GM18873 (cell line): ENCODE measurements around the gene PRDX2.

Experiments used
- ATAC-seq: cut with Tn5 transposase; IDR thresholded peaks from one replicate; pipeline ENCODE4 v1.9.1; 2021; ENCODE audit warnings: mild to moderate bottlenecking, moderate library complexity, moderate number of reproducible peaks; ENCODE audit not compliant: unreplicated experiment, low FRiP score

PRDX2 gene

GRCh38 chr19:12783291-12783848, 18.2 kb downstream of the PRDX2 start:
- ATAC-seq: no peak

- ATAC-seq: no peak
Measured at GRCh38 chr19:12782424-12783290, 18.9 kb downstream of the PRDX2 start.

DNA sequence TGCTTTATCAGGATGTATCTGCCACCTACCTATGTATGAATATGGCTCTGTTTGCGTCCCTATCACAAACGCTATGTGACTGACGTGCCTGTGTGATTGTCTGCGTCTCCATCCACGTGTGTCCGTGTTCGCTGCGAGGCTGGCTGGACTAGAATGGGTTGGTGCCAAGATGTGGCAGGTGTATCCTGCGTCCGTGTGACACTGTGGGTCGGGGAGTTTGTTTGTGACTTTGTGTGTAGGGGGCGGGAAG, 19.5 kb downstream of the PRDX2 start:
- no peak for ATAC-seq

DNA sequence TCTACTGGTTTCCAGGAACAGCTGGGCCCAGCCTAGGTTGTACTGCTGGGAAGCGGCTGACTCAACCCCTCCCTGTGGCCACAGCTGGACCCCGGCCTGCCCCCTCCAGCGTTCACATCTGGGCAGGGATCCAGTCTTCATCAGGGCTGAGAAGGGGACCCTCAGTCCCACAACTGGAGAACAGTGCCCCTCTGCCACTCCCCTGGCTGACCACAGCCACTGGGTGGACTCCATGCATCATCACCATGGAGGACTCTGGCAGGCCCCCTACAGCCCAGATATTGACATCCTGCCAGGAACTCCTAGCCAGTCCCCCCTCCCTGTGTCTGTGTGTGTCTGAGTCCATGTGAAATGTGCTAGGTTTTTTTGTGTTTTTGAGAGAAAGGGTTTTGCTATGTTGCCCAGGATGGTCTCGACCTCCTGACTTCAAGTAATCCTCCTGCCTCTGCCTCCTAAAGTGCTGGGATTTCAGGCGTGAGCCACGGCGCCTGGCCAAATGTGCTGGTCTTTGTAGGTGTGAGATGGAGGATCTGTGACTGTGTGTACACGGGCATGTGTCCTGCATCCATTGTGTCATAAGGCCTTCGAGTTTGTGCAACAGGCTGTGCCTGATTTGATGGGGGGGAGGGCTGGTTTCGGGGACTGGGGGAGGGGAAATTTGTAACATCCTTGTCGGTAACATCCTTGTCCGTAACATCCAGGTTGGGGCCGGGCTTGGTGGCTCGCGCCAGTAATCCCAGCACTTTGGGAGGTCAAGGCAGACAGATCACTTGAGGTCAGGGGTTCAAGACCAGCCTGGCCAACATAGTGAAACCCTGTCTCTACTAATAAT, 22.2 kb downstream of the PRDX2 start:
- ATAC-seq: no peak

- no peak for ATAC-seq
Measured at GRCh38 chr19:12778905-12779161, 22.8 kb downstream of the PRDX2 start.

DNA sequence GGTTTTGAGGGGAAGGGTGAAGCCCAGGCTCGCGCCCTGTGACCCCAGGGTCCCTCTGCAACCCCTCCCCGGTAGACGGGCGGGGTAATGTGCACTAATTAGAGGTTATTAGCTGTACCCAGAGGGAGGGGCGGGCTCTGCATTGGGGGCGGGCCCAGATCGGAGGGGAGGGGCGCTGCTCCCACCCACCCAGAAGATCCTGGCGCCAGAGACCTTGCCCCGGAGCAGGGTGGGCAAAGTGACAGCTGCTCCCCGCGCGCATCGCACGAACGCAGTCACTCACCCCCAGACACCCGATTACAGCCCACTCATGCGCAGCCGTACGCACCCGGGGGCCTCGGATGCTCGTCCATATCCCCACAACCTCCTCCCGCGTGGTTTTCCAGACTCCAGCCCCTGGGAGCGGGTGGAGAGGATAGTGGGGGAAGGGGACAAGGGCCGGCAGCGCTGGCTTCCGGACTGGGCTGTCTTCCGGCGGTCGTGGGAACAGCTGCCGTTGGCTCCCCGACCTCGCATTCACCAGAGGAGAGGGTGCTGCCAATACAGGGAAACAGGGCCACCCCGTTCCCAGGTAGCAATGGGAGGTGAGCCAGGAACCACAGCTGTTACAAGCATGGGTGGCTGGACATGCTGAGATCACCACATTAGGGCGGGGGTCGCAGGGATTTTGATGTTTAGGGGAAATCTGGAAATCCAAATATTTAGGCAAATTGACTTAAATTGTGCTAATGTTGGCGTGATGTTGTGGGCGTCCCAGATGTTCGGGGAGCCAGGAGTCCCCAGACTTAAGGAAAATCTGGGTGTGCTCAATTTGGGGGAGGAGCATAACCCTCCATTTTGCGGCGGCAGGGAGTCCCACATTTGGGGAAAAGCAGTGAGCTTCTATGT, 23.3 kb downstream of the PRDX2 start:
- ATAC-seq: no peak

DNA sequence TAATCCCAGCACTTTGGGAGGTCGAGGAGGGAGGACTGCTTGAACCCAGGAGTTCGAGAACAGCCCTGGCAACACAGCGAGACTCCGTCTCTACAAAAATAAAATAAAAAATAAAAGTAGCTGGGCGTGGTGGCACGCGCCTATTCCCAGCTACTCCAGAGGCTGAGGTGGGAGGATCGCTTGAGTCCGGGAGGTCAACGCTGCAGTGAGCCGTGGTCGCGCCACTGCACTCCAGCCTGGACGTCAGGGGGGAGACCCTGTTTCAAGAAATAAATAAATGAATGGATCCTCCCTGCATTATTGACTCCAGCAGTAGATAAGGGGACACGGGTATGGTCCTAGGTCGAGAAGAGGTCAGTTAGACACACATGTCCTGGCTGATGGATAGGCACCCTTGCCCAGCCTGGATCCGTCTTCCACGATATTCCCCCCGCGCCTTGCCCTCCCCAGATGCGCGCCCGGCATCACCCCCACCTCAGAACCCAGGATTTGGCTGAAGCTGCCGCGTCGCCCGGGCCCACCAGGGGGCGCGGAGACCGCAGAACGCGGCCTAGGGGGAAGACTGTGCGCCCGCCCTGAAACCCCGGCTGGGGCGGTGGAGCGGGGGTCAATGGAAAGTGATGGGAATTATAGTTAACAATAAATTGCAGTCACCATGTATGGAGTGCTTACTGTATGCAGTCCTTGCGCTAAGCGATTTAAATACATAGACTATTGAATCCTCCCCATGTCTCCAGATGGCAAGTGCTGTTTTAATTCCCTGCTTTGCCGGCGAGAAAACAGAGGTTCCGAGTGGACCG, 24.2 kb downstream of the PRDX2 start:
- no peak for ATAC-seq

DNA sequence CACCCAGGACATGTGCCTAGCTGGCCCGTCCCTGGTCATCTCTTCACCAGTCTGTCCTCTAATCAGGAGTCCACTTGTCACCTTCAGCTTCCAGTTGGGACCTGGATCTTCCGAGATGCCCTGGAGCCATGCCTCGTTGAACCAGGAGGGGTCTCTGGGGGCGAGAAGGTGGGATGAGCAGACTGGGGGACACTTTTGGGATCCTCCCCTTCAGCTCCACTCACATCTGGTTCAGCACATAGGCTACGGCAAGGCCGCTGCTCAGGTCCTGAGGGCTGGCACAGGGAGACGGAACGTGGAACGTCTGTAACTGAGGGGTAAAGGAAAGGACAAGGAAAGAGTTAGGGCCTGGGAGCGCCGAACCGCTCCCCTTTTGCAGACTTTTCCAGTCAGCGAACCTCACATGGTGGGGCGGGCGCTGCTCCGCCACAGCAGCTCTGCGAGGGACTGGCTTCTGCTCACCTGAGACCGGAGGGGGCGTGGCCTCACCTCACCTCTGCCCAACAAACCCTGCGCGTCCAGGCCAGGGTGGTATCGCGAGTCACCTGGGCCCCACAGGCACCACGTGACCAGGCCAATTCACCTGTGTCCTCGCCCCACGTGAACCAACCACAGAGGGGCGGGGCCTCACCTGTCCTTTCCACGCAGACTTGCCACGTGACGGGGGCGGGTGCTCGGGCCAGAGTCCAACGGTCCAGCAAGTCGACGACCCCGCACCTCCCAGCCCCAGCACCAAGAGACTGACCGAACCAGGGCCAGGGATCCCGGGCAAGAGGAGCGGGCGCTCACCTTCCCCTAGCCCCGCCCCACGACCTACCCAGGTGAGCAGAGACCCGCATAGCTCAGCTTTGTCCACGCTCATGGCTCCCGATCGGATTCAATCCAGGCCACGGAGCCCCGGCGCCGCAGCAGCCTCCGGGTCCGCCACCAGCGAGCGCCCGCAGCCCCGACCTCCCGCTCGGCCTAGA, 26.7 kb downstream of the PRDX2 start, which contains the start of gene HOOK2:
Gene HOOK2, minus strand, starts transcription at position 965 of the 968 bp plus-strand sequence. Its CDS starts 103 bp downstream, at position 862.
- ATAC-seq: no peak

GRCh38 chr19:12773571-12773970, 28.0 kb downstream of the PRDX2 start:
- ATAC-seq: no peak

GRCh38 chr19:12772323-12772722, 29.3 kb downstream of the PRDX2 start:
- no peak for ATAC-seq

GRCh38 chr19:12770922-12771321, 30.7 kb downstream of the PRDX2 start:
- ATAC-seq: no peak

- no peak for ATAC-seq
Measured at GRCh38 chr19:12769689-12770088, 31.9 kb downstream of the PRDX2 start.

GRCh38 chr19:12767666-12768065, 33.9 kb downstream of the PRDX2 start:
- ATAC-seq: no peak

DNA sequence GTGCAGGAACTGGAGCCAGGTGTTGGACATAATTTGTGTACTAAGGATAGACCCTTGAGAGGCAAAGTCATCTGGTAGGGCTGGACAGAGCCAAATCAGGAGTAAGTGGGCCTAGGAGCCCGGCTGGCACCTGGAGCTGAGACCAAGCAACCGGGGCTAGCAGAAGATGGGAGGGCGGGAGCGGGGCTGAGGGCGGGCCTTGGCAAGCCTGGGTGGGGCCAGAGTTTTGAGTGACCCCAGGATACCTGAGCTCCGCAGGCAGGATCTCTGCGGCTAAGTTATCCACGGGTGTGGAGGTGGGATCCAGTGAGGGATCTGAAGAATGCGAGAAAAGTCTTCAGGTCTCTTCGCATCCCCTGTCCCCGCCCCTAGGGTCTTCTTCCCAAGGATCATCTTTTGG, 34.5 kb downstream of the PRDX2 start:
- ATAC-seq: no peak

DNA sequence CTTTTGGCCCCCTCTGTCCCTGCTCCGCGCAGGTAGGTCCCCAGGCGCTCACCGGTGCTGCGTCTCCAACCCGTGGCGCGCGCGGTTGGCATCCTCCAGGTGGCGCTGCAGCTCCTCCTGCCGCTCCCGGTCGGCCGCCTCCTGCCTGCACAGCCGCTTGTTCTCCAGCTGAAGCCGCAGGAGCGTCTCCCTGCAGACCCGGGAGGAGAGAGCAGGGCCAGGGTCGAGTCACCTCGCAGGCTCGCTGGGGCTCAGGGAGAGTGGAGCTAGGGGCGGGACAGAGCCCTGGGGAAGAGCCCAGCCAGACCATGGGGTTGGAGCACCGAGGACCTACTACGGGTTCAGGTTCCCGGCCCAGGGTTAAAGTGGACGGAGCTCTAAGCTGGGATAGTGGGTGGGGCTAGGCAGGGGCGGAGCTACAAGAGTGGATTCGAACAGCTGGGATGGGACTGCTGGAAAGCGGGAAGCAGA, 35.5 kb downstream of the PRDX2 start:
- ATAC-seq: no peak

GRCh38 chr19:12764698-12765097, 36.9 kb downstream of the PRDX2 start:
- no peak for ATAC-seq

- no peak for ATAC-seq
Measured at GRCh38 chr19:12763100-12763499, 38.5 kb downstream of the PRDX2 start.

DNA sequence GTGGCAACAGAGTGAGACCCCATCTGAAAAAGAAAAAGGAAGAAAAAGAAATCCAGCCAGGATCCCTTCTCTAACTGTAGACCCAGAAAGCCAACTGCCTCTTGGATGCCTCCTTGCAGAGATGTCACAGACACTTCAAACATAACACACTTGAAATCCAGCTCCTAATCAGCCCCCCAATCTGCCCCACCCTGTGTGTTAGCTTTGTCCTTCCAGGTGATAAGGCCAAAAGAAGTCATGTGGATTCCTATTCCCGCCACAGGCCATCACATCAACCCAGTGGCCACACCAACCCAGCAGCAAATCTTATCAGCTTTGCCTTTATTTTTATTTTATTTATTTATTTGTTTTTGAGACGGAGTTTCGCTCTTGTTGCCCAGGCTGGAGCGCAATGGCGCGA, 41.9 kb downstream of the PRDX2 start:
- ATAC-seq: no peak
